T-helper 2 cell treated with Interferon-gamma antibody and Interleukin-4, amounts not matched to agents 100 ng/mL and 5 ng/mL, for 36 hours (primary cell): ENCODE results near the gene DYNLT2. TPM values are rescaled to one million over a fixed set of nuclear protein-coding genes. Genes with fewer than 3 reads are reported as not detected.

Experiments used
- intact Hi-C: fragments of 100-400 bp; cut with micrococcal nuclease; formaldehyde crosslinking; loops from one replicate; pipeline ENCODE4 v1.15.1; 2023
- total RNA-seq: library from RNA; stranded (reverse); gene quantifications from 2 replicates; pipeline ENCODE4 v1.2.3, GENCODE V29; 2022

Gene DYNLT2
- total RNA-seq, 1 donor from 2014 or later: 2.0 TPM

DNA sequence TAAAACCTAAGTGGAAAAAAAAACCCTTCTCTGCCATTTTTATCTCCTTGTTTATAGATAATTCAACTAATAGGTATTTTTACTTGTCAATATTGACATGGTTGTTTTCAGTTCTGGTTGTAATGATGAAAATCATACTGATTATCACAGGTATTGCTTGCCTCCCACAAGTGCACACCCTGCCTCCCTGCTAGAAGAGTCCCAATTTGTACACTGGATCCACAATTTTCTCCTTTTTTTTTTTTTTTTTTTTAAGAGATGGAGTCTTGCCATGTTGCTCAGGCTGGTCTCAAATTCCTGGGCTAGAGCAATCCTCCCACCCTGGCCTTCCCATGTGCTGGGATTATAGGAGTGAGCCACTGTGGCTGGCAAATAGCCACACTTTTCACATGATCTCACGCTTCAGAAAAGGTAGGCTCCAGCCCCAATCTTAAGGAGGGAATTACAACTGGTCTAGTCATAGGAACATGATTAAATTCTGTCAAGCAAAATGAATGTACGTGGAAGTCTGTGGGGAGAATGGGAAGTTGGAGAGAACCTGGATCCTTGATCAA, 12.3 kb downstream of the DYNLT2 start:
- intact Hi-C loops: no loop called here

DNA sequence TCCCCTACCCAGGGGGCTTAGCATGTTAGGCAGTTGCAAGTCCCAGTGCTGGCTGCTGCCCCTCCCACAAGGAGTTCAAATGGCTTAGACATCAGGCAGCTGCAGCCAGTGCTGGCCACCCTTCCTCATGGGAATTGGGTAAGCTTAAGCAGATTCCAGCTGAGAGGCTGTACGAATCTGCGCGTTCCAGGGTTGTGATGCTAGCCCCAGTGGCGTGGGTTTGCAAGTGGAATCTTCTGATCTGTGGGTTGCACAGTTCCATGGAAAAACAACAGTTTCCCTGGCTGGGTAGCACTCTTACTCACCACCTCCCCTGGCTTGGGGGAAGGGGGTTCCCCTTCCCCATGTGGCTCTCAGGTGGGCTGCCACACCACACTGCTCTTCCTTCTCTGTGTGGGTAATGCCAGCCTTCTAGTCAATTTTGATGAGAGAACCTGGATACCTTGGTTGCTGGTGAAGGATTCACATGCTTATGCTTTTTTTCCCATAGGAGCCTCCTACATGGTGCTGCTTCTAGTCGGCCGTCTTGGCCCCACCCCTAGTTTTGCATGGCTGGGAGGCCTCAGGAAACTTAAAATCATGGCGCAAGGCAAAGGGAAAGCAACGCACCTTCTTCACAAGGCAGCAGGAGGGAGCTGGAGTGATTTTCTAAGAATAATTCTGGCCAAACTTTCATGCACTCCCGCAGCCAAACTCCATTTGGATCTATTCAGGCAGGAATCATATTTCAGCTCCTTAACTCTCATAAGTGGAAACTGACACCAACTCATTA, 13.0 kb downstream of the DYNLT2 start:
- intact Hi-C loops: no loop called here

DNA sequence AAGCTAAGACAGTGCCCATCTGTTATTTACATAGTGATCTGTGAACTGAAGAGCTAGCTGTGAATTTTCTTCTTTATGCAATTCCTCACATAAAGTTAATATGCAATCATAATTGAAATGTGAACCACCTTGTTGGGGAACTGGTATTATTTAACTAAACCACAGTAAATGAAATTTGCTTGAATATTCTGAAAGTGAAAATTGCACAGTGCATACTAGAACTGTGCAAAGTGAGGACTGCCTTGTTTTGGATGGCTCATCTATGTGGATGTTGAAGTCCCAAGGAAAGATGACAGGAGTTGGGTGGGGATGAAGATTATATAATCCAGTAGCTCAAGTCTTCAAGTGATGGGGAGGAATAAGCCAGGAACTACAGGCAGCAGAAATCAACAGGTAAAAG, 21.4 kb downstream of the DYNLT2 start:
- intact Hi-C loops: no loop called here

DNA sequence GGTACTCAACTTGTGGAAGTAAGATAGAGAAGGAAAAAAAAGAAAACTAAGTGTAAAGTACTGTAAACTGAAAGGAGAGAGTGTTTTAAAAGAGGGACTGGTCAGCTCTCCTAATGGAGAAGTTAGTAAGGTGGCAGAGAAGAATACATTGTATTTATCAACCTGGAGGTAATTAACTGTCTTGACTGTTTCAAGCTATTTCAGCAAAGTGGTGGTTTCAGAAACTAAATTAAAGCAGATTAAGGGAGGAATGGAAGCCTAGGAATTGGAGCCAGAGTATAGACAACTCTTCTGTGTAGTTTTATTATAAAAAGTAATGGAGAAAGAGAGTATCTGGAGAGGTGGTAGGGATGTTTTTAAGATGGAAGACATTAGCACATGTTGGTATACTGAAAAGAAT, 24.4 kb downstream of the DYNLT2 start:
- intact Hi-C loops: no loop called here

DNA sequence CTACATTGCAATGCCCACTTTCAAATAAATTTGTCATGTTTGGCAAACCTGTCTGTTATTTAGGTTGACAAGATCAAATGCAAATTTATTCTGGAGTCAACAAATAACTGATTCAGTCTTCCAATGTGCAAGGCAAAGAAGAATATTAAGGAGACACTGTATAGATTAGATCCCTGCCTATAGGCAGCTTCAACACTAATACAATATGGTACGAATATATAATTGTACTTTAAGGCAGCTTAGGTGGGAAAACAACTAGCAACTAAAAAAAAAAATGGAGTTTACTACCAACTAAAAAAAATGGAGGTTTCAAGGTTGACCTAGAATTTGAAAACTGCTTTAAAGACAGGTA, 25.3 kb downstream of the DYNLT2 start:
- intact Hi-C loops: no loop called here

DNA sequence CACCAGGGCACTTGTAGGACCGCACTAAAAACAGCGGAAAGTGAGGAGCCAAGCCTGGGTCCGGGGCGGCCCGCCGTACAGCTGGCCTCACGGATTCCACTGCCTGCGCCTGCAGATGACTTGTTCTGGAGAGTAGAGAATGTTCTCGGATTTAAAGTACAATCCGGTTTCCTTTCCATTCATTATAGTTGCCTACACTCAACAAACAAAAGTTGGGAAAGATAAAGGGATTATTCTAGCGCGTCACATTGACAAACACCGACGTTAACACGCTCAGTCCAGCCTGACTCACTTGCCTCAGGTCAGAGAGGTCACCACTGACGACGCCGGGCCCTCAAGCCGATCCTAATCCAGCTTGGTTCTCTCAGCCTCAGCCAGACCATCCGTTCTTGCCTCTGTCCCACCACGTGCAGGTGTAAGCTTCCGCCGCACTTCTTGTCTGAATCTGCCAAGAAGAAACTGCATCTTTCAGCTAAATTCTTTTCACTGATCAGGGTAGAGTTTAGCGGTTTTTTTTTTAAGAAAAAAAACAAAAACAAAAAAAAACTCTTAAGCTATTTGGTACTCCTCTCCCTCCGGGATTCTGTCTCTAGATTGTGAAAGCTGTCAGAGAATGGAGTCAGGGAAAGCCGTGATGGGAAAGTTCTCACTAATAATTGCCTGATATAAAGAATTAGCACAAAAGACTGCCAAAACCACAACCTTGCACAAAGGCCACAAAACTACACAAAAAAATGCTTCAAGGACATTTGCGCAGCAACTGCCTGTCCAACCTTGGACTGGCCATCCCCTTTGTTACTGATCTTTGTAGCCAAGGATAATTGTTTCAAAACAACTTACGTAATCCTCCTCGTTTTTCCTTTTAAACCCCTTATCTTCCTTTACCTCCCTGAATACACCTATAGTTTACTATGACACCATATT, 26.0 kb downstream of the DYNLT2 start:
- intact Hi-C loops: no loop called here

DNA sequence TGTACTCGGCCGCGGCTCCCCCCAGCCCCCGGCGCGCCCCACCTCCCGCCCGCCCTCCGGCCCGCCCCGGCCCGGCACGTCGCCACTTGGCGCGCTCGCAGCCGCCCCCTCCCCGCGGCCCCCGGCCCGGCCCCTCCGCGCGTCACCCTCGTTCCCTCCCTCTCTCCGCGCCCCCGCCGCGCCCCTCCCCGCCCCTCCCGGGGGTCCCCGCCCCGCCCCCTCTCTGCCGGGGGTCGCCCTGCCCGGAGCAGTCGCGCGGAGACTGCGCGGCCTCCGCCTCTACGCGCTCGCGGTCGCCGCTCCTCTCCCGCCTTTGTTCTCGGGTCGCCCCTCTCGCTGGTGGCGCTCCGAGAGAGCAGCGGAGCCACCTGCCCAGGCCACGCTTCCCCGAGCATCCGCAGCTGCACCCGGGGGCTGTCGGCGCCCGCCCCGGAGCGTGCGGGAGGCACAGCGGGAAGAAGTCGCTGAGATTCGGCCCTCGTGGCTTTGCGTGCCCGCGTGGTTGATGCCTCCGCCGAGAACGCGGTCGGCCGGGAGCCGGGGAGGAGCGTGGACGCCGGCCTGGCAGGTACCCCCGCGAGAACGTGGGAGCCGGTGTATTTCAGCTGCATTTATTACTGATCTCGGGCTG, 26.8 kb downstream of the DYNLT2 start, which contains the start of gene PHF10:
Gene PHF10 (minus strand): TSS at position 7 of the 631 bp plus-strand sequence. CDS start 569 bp downstream, outside the sequence.
- intact Hi-C loops: loop anchor here (1.0 to 5.0 kb wide), 2 partner anchors 192 to 830 kb away; partner anchors contain the start of gene TBP

DNA sequence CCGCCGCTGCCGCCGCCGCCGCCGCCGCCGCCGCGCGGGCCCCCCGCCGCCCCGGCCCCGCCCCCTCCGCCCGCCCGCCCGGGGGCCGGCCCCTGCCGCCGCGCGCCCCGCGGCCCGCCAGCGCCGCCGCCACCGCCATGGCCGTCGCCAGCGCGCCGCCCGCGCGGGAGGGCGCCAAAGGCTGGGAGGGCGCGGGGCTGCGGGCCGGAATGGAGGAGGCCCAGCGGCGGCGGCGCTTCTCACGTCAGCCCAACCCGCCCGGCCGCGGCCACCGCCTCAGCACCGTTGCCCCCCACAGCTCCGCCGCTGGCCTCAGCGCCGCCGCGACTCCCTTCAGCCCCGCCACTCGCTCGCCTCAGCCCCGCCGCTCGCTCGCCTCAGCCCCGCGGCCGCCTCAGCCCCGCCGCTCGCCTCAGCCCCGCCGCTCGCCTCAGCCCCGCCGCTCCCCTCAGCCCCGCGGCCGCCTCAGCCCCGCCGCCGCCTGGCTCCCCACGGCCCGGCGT, 27.3 kb downstream of the DYNLT2 start:
- intact Hi-C loops: loop anchor here (1.0 to 5.0 kb wide), 5 partner anchors 22 to 830 kb away; partner anchors contain the start of genes C6orf120, DYNLT2, ERMARD and TBP

DNA sequence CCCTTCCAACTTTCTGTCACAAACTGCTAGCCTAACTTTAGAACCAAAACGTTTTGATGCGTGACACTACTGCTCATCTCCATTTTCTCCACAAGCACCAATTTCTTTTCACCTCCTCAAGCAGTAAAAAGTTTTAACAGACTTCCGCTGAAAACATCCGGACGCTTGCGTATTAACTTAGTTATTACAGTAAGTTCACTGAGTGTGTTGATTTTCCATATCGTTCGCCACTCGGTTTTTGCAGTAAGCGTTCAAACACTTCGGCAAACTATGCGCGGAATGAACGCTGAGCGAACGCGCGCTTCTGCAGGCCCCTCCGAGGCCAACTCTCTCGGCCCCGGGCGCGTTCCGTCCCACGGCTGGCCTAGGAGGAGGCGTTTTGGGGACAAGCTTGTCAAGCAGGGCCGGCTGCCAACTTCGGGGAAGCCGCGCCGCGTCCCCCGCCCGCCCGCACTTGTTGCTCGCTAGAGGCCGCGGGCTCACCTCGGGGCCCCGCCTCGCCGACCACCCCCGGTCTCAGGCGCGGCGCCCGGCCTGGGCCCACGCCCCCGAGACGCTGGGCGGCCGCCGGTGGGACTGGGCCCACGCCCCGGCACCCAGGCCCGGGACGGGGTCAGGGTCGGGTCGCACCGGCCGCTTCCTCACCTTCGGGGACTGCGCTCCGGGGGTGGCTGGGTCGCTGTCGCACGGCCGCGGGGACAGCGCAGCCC, 28.0 kb downstream of the DYNLT2 start:
- intact Hi-C loops: loop anchor here (1.0 to 5.0 kb wide), 4 partner anchors 21 to 191 kb away; partner anchors contain the start of genes C6orf120, DYNLT2, ERMARD and WDR27

DNA sequence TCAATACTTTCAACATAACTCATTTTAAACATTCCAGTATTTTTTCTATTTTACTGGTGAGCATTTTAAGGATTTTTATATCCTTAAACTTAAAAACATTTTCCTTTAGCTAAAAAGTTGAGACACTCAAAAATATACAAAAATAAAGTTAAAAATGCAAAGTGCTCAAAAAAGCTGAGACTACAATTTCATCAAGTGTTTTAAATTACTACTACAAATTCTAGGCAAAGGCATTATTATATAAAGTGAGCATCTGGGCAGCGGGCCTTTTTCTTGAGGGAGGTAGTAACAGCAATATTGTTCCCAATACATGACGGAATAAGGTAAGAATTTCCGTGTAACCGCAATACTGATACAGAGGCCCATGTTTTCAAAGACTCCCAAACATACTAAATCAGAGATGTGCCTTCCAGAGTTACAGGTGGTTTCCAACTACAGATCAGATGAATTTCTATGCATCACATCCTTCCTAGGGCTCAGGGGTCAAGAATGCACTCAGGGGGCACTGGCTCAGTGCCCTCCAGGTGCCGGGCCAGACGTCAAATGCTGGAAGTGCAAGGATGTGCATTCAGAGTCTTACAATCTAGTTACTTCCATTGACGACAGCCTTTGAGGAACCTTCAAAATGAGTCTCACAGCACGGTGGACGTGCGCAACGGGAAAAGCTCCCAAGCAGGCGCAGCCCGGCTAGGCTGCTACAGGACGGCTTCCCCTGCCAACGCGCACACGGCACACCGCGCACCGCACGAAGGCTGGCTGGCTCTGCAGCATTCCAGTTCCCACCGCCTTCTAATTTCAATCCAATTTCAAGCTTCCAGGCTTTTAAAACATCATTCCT, 28.8 kb downstream of the DYNLT2 start:
- intact Hi-C loops: loop anchor here (1.0 to 5.0 kb wide), 4 partner anchors 20 to 190 kb away; partner anchors contain the start of genes C6orf120, DYNLT2, ERMARD and WDR27

DNA sequence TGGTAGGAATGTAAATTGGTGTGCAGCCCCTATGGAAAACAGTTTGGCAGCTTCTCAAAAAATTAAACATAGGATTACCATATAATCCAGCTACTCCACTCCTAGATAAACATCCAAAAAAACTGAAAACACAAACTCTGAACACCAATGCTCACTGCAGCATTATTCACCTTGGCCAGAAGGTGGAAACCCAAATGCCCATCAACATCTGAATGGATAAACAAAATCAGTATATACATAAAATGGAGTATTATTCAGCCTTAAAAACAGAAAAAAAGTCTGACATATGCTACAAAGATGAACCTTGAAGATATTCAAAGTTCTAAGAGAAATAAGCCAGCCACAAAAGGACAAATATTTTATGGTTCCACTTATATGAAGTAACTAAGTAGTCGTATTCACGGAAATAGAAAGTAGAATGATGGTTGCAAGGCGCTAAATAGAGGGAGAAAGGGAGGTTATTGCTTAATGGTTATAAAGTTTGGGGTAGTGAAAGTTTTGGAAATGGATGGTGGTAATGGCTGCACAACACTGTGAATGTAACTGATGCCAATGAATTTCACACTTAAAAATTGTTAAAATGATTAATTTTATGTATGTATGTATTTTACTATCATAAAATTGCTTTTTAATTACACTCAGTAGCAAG, 31.0 kb downstream of the DYNLT2 start:
- intact Hi-C loops: loop anchor here (5.0 kb wide), 1 partner anchor 188 kb away; no protein-coding TSS in a partner anchor

DNA sequence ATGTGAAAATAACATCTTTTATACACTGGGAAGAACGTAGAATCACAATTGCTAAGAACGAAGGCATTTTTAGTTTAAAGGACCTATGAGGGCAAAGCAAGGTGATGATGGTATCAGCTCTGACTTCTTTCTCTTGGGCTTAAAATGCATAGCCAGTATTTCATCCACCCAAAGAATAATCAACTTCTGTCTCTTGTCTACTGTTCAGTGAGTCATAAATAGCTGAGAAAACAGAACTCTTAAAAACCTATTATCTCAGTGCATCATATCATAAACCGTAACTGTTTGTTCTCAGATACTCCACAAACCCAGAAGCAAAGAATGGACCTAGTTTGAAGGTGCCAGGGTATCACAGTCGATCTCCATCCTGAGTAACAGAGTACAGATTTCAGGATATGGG, 32.3 kb downstream of the DYNLT2 start:
- intact Hi-C loops: no loop called here

DNA sequence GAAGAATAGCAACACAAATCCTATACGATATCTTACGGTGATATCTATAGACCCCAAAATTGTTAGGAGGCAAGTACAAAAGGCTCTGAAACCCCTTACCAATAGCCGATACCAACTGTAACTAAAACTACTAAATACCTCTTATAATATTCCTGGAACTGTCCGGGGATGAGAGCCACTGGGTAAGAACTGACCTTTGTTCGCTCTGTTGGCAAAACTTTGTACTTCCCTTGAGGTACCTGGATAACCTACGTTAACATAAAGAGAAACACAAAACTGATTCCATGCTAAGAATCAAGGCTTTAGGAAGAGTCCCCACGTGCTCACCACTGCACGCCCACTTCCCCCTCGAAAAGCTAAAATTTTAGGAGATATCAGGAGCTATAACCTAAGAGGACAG, 36.8 kb downstream of the DYNLT2 start:
- intact Hi-C loops: no loop called here

DNA sequence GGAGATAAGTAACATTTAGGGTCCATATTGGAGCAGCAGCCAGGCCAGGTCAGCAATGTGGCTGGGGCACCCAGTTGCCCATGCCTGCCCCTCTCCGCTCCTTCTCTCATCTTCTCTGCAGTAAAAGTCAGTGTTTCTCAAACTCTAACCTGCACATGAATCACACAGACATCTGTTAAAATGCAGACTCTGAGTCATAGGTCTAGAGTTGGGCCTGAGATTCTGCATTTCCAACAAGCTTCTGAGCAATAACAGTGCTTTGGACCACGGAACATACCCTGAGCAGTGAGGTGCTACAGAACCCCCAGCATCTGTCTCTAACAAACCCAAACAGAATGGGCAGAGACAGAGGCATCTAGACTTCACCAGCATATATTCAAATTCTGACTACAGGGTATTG, 37.2 kb downstream of the DYNLT2 start:
- intact Hi-C loops: no loop called here

DNA sequence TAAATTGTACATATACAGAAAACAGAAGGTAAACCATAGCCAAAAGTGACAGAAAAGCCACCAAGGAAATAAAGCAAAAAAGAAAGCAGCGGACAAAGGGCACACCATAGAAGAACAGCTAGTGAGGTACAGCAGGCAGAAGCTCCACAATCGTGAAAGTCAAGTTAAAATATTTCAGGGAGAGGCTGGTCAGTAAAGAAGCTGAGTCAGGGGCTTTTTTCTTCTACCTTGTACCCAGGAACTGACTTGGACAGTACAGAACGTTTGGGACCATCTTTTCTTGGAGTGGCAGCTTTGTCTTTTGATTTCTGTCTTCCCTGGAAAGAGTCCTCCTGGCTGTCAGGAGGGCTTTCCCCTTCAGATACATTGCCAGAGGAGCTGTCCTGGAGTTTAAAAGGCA, 41.4 kb downstream of the DYNLT2 start:
- intact Hi-C loops: no loop called here

DNA sequence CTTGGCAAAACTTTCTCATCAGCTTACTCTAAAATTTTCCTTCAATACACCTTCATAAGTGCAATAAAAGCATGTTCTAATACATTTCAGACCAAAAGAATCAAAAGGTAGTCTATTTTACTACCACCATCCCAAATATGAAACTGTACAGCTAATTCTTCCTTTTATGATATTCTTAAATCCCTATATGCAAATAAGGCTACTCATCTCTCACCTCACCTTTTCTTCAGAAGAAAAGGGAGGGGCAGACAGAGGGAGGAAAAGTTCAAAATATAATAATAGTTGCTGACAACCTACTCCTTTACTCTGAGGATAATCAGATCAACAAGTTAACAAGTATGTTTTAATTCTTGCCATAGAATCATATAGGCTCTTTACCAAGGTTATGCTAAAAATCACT, 42.1 kb downstream of the DYNLT2 start:
- intact Hi-C loops: loop anchor here (10.0 kb wide), 1 partner anchor 124 kb away; no protein-coding TSS in a partner anchor

DNA sequence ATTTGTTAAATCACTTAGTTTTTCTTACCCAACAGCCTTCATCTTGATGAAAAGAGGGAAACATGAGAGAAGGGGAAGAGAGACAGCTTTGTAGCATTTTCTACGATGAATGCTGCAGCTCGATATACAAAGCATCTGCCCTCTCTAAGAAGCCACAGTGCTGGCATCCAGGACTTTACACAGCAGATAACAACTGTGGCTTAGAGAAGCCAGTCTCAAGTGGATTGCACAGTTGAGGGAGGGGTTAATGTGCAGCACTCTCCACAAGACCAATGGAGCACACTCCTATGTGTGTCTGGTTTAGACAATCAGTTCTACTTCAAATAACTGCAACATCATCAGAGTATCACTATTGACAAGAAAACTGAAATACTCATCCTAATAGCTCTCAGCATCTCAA, 43.6 kb downstream of the DYNLT2 start:
- intact Hi-C loops: loop anchor here (10.0 kb wide), 1 partner anchor 123 kb away; no protein-coding TSS in a partner anchor

DNA sequence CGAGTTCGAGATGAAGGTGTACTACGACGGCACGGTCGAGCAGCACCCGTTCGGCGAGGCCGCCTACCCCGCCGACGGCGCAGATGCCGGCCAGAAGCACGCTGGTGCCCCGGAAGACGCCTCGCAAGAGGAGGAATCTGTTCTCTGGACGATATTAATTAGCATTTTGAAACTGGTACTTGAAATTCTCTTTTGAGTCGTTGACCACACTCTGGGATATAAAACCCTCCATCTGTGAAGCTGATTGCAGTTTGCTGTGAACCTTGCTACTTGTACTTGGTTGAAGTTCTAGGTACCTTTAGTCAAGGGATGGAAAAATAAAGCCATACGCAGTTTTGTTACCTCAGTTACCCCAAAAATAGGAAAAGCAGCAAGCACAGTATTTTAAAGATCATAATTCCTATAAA, 48.5 kb downstream of the DYNLT2 start:
- intact Hi-C loops: loop anchor here (1.0 to 10.0 kb wide), 8 partner anchors 20 to 850 kb away; partner anchors contain the start of genes DYNLT2, ERMARD, FAM120B and PSMB1
